NCI-H748 (cell line): ENCODE results near the gene RNF186.
"Not testable (repeated sequence)": the region's sequence is repeated elsewhere in the genome, so short reads cannot be mapped to it uniquely, and the experiment has no call there.

Experiments
- DNase-seq: peaks from one replicate; lab custom pipeline; 2025; ENCODE audit not compliant: unreplicated experiment; lab: John Stamatoyannopoulos, UW

Gene RNF186

DNA sequence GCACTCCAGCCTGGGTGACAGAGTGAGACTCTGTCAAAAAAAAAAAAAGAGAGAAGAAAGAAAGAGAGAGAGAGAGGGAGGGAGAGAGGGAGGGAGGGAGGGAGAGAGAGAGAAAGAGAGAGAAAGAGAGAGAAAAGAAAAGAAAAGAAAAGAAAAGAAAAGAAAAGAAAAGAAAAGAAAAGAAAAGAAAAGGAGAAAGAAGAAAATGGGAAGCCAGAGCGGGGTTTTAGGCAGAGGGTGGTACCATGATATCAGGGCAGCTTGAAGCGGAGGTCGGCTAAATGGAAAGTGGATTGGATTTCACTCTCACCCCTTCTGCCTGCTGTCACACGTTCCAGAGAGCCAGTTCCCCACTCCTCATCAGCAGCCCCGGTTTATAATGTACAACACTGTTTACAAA, 17.3 kb downstream of the RNF186 start:
- peak; percentile 10 for DNase-seq

DNA sequence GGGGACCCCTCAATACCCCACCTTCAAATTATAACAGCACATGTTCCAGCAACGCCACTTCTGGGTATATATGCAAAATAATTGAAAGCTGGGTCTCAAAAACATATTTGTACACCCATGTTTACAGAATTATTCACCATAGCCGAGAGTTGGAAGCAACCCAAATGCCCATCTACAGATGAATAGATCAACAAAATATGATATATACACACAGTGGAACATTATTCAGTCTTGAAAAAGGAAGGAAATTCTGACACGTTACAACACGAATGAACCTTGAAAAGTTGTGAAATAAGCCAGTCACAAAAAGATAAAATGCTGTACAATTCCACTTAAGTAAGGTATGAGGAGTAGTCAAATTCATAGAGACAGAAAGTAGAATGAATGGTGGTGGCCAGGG, 20.5 kb downstream of the RNF186 start:
- no peak for DNase-seq

DNA sequence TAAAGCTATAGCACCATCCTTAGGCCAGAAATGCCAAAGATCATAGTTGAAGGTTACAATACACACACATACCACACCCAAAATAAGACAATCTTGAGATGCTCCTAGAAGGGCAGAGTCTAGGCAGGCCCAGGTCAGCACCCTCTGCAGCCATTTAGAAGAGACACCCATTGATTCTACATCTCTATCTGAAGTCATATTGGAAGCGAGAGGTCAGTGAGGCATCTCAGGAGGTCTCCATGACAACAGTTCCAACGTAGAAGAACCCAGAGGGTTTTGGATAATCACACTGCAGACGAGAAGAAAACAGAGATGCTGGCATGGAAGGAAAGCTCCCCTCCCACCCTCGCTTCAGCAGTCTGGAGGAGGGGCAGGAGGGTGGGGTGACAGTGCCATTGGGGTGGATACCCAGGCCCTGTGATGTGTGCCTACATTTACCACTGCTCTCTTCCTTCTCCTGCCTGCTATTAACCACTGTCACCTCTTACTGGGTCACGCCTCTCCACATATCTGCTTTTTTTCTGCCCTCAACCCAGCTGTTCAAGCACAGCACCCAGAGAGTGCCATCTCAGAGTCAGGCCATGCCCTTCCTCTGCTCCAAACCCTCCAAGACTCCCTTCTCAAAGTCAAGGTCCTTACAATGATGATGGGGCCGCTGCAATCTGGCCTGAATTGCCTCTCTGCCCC, 21.6 kb downstream of the RNF186 start:
- DNase-seq = peak; percentile 16

DNA sequence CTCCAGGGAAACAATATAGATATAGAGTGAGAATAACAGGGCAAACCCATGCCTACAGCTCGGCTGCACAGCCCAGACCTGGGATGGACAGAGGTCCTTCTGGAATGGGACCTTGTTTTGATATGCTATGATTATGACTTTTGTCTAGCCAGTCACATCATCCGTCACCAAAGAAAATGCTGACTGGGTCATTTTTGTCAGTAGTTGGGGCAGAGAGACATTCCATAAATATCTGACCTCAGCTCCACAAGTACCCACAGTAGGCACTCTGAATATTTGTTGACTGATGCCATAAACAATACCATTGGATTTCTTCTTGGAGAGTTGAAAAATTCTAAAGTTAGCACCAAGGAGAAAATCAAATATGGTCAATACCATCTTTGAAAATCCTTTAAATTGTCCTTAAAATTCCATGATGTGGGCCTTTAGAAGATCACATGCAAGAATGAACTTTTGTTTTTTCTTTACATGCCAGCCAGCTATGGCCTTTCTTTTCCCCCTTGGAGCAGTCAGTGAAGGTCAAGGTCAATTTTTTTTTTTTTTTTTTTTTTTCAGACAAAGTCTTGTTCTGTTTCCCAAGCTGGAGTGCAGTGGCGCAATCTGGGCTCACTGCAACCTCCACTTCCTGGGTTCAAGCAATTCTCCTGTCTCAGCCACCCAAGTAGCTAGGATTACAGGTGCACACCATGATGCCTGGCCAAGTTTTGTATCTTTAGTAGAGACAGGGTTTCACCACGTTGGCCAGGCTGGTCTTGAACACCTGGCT, 22.7 kb downstream of the RNF186 start:
- no peak for DNase-seq

DNA sequence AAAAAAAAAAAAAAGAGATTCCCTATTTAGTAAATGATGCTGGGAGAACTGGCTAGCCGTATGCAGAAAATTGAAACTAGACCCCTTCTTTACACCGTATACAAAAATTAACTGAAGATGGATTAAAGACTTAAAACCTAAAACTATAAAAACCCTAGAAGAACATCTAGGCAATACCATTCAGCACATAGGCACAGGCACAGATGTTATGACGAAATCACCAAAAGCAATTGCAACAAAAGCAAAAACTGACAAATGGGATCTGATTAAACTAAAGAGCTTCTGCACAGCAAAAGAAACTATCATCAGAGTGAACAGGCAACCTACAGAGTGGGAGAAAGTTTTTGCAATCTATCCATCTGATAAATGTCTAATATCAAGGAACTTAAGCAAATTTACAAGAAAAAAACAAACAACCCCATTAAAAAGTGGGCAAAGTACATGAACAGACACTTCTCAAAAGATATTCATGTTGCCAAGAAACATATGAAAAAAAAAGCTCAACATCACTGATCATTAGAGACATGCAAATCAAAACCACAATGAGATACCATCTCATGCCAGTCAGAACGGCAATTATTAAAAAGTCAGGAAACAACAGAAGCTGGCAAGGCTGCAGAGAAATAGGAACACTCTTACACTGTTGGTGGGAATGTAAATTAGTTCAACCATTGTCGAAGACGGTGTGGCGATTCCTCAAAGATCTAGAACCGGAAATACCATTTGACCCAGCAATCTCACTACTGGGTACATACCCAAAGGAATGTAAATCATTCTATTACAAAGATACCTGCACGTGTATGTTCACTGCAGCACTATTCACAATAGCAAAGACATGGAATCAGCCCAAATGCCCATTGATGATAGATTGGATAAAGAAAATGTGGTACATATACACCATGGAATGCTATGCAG, 24.8 kb downstream of the RNF186 start:
- DNase-seq = not testable (repeated sequence)

DNA sequence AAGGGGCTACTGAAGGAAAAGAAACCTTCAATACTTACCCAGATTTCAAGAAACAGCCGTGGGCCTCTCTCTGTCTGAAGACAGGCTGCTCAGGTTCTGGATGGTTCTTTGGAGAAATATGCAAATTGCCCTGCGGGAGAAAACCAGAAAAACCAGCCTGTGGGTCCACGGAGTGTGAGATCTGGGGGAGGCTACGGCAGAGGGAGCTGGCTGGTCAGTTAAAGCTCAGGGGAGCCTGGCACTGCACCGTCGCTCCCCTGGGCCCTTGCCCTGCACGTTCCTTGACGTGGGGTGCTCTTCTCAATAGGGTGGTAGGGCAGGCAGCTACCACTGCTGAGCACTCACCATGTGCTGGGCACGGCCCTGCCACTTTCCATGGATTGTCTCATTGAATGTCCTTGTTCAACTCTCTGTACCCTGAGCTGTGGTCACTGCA, 28.1 kb downstream of the RNF186 start:
- peak; percentile 30 for DNase-seq

DNA sequence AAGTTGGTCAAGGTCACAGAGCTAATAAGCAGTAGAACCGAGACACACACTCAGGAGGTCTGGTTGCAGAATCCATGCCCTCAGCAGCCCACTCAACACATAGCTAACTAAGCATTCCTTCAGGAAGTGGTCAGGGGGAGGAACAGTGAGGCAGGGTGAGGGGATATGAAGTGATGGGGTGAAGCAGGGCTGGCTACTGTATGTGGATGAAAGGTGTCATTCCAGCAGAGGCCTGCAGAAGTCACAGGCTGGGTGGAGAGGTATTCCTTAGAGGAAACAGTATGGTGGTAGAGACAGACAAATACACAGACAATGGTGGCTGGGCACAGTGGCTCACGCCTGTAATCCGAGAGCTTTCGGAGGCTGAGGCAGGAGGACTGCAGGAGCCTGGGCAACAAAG, 29.4 kb downstream of the RNF186 start:
- no peak for DNase-seq

DNA sequence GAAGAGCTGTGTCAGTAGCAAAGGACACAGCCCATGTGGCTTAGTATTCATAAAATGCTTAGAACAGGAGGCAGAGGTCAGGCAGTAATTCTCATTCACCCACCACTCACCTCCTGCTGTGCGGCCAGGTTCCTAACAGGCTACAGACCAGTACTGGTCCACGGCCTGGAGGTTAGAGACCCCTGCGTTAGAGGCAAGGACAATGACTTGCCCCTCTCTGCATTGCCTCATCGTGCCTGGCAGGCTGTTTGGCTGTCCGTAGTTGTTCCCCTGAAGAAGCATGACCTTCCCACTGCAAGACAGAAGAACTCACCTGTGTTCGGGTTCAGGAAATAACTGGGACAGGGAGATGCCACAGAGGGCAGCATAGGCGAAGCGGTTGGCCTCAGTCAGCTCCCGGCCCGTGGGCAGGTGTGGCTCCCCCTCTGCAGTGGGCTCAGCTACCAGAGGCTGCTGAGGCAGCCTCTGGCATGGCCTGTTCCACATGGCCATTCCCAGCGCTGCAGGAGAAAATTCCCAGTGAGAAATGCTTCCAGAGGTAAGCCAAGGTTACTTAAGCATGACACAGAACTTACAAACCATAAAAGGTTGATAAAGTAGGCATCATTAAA, 34.7 kb downstream of the RNF186 start:
- no peak for DNase-seq

DNA sequence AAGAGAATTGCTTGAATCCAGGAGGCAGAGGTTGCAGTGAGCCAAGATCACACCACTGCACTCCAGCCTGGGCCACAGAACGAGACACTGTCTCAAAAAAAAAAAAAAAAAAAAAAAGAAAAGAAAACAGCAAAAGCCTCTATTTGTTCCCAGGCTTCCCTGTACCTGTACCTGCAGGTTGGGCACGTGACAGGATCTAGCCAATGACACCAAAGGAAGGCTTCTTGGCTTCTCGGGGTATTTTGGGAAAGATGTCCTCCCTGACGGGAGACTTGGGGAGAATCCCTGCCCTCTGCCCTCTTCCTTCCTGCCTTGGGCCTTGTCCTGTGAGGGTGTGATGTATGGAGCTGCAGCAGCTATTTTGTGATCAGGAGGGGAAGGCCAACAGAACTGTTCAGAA, 38.1 kb downstream of the RNF186 start:
- no peak for DNase-seq

DNA sequence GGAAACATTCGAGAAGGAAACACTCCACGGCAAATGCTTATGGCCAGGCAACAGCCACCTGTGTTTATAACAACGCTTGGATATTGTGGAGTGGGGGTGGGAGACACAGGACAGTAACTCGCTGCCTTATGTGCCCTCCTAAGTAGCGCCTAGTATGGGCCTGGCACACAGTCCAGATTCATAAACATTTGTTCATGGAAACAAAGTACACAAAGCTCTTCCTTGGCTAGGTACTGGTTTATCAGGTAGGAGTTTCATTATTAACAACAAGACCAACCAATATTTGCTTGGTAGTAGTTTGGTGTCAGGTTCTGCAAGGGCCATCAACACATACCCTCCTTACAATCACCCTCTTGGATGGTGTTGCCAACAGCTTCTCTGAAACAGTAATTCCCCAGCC, 38.8 kb downstream of the RNF186 start:
- peak; percentile 31 for DNase-seq

DNA sequence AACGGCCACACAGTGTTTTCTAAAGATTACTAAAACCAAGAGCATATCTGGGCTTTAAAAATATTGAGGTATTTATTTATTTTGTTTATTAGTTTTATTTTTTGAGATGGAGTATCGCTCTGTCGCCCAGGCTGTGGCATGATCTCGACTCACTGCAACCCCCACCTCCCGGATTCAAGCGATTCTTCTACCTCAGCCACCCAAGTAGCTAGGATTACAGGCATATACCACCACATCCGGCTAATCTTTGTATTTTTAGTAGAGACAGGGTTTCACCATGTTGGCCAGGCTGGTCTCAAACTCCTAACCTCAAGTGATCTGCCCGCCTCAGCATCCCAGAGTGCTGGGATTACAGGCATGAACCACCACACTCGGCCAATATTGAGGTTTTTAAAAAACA, 39.3 kb downstream of the RNF186 start:
- DNase-seq = no peak

DNA sequence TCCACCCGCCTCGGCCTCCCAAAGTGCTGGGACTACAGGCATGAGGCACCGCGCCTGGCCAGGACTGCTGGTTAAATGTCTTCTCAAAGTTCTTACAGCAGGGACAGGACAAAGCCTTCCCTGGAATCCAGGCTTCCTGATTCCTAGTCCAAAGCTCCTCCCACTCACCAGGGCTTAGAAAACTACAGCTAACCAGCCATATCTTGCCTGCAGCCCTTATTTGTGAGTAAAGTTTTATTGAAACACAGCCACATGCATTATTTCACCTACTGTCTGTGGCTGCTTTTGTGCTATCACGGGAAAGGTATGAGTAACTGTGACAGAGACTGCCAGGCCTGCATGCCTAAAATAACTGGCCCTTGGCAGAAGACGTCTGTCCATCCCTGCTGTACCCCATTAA, 39.8 kb downstream of the RNF186 start:
- no peak for DNase-seq

DNA sequence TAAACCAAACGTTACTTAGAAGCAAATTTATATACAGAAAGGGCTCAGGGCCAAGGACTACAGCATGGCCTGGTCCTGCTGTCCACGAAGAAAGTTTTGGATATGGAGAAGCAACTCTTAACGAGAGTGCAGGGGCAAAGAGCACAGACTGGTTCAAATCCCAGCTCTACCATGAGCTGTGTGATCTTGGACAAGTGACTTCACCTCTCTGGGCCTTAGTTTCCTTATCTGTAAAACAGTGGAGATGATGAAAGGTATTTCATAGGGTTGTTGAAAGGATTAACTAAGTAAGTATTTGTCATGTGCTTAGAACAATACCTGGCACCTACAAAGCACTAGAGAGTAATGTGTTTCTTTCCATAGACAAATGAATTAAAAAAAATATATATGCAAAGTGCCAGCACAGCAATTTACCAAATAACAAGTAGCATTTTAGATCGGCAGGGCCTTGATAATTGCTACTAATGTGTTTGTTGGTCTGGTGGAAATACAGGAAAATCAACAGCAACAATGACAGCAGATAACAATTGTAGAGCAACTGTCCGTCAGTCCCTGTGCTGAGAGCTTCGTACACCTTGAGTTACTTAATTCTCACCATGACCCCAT, 40.8 kb downstream of the RNF186 start:
- DNase-seq = no peak

DNA sequence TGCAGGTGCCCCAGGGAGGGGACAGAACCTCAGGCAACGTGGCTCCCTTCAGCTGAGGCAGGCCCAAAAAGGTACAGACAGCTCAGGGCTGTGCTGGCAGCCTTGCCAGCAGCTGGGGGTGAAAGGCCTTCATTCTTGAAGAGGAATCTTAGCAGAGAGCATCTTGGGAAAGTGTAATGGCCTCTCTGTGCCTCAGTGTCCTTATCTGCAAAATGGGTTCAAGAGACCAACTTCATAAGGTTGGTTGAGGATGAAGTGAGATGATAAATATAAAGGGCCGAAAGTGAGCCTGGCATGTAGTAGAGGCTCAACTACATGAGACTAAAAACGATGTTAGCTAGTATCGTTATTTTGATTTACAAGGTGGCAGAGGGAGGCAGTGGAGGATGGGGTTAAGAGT, 41.6 kb downstream of the RNF186 start:
- DNase-seq = no peak

DNA sequence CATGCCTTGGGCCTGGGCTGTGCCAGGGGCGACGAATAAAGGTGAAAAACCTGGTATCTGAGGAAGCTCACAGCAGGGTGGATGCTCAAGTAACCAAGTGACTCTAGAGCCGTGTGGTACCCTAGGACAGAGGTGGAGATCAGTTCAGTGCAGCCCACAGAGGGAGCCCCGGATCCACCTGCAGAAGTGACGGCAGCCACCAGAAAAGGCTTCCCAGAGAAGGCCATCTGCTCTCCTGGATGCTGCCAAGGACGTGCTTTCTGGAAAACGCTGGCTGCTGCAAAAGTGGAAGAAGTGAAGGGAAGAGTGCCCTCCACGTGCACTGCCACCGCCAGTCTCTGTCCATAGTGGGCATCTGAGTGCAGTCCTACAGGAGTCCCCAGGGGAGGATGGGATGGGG, 43.0 kb downstream of the RNF186 start:
- DNase-seq = no peak

DNA sequence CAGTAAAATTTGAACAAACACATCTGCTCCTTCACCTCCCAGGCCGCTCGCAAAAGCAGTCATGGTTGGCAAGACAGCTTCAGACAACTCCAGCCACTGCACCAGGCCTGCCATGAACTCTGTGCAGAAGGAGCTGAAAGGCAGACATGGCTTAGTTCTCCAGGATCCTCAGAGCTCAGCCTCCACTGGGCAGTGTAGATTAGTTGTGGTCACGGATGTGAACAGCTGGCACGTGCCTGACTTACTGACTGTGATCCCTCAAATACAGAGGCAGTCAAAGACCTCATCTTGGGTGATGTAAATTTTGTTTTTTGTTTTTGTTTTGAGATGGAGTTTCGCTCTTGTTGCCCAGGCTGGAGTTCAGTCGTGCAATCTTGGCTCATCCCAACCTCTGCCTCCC, 43.7 kb downstream of the RNF186 start:
- no peak for DNase-seq

DNA sequence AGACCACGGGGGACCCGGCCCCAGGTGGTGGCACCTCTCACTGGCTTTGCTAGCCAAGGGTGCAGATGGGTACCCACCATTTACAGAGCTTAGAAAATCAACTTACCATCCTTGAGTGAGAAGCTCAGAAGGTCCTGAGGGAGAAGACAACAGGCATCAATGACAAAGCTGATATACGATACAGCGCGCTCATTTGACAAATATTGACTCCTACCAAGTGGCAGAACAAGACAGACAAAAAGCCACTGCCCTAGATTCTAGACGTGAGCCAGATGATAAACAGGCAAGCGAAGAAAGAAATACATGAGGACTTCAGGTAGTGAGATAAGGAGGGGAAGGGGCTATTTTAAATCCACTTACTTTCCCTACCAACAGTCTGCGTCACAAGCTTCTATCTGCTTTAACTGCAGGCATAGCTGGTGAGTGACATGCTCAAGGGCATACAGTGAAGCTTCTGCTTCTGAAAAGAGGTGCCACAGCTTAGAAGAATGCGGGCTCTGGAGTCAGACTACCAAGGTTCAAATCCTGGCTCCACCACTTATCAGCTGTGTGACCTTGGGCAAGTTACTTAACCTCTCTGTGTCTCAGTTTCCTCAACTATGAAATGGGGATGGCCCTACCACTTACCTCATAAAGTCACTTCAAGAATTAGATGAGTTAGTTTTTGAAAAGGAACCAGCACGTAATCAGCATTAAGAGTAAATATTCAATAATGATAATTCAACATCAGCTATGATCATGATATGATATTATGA, 44.5 kb downstream of the RNF186 start:
- peak; percentile 13 for DNase-seq

DNA sequence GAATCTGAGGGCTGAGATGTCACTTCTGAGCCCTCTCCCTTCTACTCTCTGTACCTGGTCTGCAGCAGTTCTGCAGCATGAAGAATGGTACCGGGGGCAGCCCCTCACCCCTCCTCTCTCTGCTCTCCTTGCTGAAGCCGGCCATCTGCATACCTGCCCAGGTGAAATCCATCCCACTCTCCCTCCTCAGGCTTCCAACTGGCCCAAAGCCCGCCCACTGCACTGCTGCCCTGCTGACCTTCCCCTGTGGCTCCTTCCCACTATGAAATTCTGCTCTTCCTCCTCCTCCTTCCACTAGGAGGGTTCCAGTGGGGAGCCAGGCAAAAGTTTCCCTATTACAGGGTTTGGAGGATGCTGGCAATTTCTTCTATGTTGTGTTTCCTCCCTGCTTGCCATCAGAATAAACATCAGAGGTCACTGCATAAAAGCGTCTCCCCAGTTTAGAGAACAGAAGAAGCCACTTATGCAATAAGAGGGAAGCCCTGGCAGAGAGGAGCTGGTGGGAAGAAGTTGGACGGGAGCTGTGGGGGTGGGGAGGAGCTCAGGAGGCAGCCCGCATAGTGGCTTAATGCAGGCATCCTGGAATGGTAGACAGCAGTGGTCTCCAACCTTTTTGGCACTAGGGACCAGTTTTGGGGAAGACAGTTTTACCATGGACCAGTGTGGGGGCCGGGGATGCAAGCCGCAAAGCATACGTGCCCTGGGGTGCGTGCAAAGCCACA, 45.7 kb downstream of the RNF186 start:
- DNase-seq = no peak
